HG02642 (cell line): ENCODE measurements around the gene ZNF75A.

Source experiments
- ATAC-seq: cut with Tn5 transposase; IDR thresholded peaks from one replicate; pipeline ENCODE4 v1.9.1; 2021; ENCODE audit warnings: mild to moderate bottlenecking; ENCODE audit not compliant: unreplicated experiment, poor library complexity

ZNF75A gene

GRCh38 chr16:3362931-3363330, 57.6 kb downstream of the ZNF75A start:
- no peak for ATAC-seq

GRCh38 chr16:3363793-3364192, 58.5 kb downstream of the ZNF75A start:
- ATAC-seq: no peak

- ATAC-seq: peak; percentile 62
These were observed 59.6 kb downstream of the ZNF75A start for GRCh38 chr16:3364774-3365427.
